ENCODE measurements around the gene NFX1. TPM values are rescaled to one million over a fixed set of nuclear protein-coding genes. Genes with fewer than 3 reads are reported as not detected.

NFX1 gene
- total RNA-seq, 1 donor from 2014 or later: 34.1 TPM

GRCh38 chr9:33287087-33287490 lies 3.2 kb upstream of the NFX1 start:
- no peaks in the 10 kb centered on the region for H3K36me3 ChIP-seq

GRCh38 chr9:33288235-33288634 lies 2.1 kb upstream of the NFX1 start:
- DNase-seq (ENCODE audit: extremely low spot score in 2 of 2): no peak
- H3K27ac ChIP-seq: peak overlapping the region; percentile 98
- H3K4me1 ChIP-seq: peaks cover 33% of the 10 kb centered on the region
- no peak overlapping the region for H3K4me3 ChIP-seq
- intact Hi-C loops (cut with DNase I): no loop called here
- no peaks in the 10 kb centered on the region for H3K27me3 ChIP-seq
- no peaks in the 10 kb centered on the region for H3K36me3 ChIP-seq
- TF ChIP-seq POLR2A (IDR thresholded peaks at IDR 0.05) (no peak), CTCF (IDR thresholded peaks at IDR 0.05) (no peak), POLR2AphosphoS5 (IDR thresholded peaks at IDR 0.05; ENCODE audit: insufficient read depth in 1 of 2, low read depth in 1 of 2) (no peak)
- no peaks in the 10 kb centered on the region for H3K9me3 ChIP-seq

More at GRCh38 chr9:33287087-33287490, 3.2 kb upstream of the NFX1 start:
- peaks cover 22% of the 10 kb centered on the region for H3K4me1 ChIP-seq
- no peaks in the 10 kb centered on the region for H3K27me3 ChIP-seq
- no peak overlapping the region for H3K4me3 ChIP-seq
- TF ChIP-seq CTCF (IDR thresholded peaks at IDR 0.05): peak in 2 of 3 experiments; percentile 35 to 39
- TF ChIP-seq POLR2AphosphoS5 (IDR thresholded peaks at IDR 0.05; ENCODE audit: insufficient read depth in 1 of 2, low read depth in 1 of 2): peak in 1 of 2 donors; percentile 53
- TF ChIP-seq POLR2A (IDR thresholded peaks at IDR 0.05): no peak
- H3K9me3 ChIP-seq: no peaks in the 10 kb centered on the region
- H3K27ac ChIP-seq: peak overlapping the region; percentile 98
- DNase-seq (ENCODE audit: extremely low spot score in 2 of 2): no peak
- intact Hi-C loops (cut with DNase I): no loop called here

GRCh38 chr9:33288828-33289483 lies 1.4 kb upstream of the NFX1 start:
- Histone ChIP-seq H3K27me3 (no peaks in the 10 kb centered on the region), H3K27ac (peak overlapping the region; percentile 98), H3K36me3 (no peaks in the 10 kb centered on the region), H3K4me3 (peak overlapping the region in 1 of 2 donors; percentile 70), H3K9me3 (no peaks in the 10 kb centered on the region), H3K4me1 (peaks cover 36% of the 10 kb centered on the region)
- no peak for DNase-seq (ENCODE audit: extremely low spot score in 2 of 2)
- TF ChIP-seq CTCF (IDR thresholded peaks at IDR 0.05): no peak
- no peak for TF ChIP-seq POLR2AphosphoS5 (IDR thresholded peaks at IDR 0.05; ENCODE audit: insufficient read depth in 1 of 2, low read depth in 1 of 2)
- TF ChIP-seq POLR2A (IDR thresholded peaks at IDR 0.05): no peak
- intact Hi-C loops (cut with DNase I): no loop called here

- peaks cover 0 to 3% of the 10 kb centered on the region in 2 donors for H3K36me3 ChIP-seq
- TF ChIP-seq POLR2AphosphoS5 (IDR thresholded peaks at IDR 0.05; ENCODE audit: insufficient read depth in 1 of 2, low read depth in 1 of 2): no peak
- TF ChIP-seq CTCF (IDR thresholded peaks at IDR 0.05): no peak
- no peak for TF ChIP-seq POLR2A (IDR thresholded peaks at IDR 0.05)
- peak overlapping the region; percentile 98 for H3K27ac ChIP-seq
- intact Hi-C loops (cut with DNase I): no loop called here
- H3K4me3 ChIP-seq: peak overlapping the region; percentile 70 to 73
- DNase-seq (ENCODE audit: extremely low spot score in 2 of 2): no peak
- H3K27me3 ChIP-seq: no peaks in the 10 kb centered on the region
- H3K9me3 ChIP-seq: no peaks in the 10 kb centered on the region
- peaks cover 40% of the 10 kb centered on the region for H3K4me1 ChIP-seq
Observed at GRCh38 chr9:33289496-33289895, 820 bp upstream of the NFX1 start.

- intact Hi-C loops (cut with DNase I): no loop called here
- H3K27me3 ChIP-seq: no peaks in the 10 kb centered on the region
- TF ChIP-seq CTCF (IDR thresholded peaks at IDR 0.05) (no peak), POLR2AphosphoS5 (IDR thresholded peaks at IDR 0.05; ENCODE audit: insufficient read depth in 1 of 2, low read depth in 1 of 2) (no peak), POLR2A (IDR thresholded peaks at IDR 0.05) (no peak)
- H3K27ac ChIP-seq: peak overlapping the region; percentile 98
- H3K36me3 ChIP-seq: peaks cover 0 to 7% of the 10 kb centered on the region in 2 donors
- H3K4me3 ChIP-seq: peak overlapping the region; percentile 70 to 73
- H3K9me3 ChIP-seq: no peaks in the 10 kb centered on the region
- H3K4me1 ChIP-seq: peaks cover 44% of the 10 kb centered on the region
- DNase-seq (ENCODE audit: extremely low spot score in 2 of 2): no peak
Observed at GRCh38 chr9:33289936-33290246, 425 bp upstream of the NFX1 start.

All from vagina (tissue), 2 donors.